ENCODE measurements around the gene F8. TPM values are rescaled to one million over a fixed set of nuclear protein-coding genes. Genes with fewer than 3 reads are reported as not detected.

Gene F8
- total RNA-seq (2021; ENCODE audit: unreplicated experiment): 12.4 TPM
- 11.2 TPM for polyA plus RNA-seq (2012; ENCODE audit: insufficient read length)
- percentile 34 among the genes with signal in this experiment for Bru-seq, nascent RNA
- BruChase-seq, experiment 1, labeled RNA remaining after a 2-hour chase: percentile 34 among the genes with signal in this experiment
- percentile 40 among the genes with signal in this experiment for BruChase-seq, experiment 2, labeled RNA remaining after a 6-hour chase
- long read RNA-seq, transcript F8-201 (5 exons, 2,620 nt): major isoform, 28 of 64 reads
- long read RNA-seq, partial matches to known transcripts: 3 of 64 reads
- long read RNA-seq, other reads (novel, unspliced or antisense): 32 of 64 reads

DNA sequence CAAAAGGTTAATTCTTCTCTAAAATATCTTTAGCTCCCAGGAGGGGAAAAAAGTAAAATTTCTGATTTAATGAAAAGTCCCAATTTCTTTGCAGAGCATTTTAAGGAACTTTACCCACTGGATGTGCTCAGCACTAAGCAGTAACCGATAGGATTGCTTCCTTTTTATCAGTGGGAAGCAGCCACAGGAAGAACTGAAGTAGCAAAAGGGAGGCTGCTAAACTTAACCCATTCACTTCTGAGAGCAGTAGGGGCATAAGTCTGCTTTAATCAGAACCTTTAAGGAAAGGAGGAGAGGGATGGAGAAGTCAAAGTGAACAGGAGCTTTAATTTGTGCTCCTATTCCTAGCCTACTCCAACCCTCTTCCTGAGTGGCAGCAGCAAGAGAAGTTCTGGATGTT is at the start of gene F8:
Gene F8, minus strand, starts transcription at position 139 of the 400 bp plus-strand sequence. CDS start 171 bp downstream, outside the sequence.
- DNase-seq (ENCODE audit: low read depth, low spot score): no peak
- BruUV-seq (replicated peaks): no TSS peak
- Histone ChIP-seq H3K9me3 (ENCODE audit: control insufficient read depth, insufficient read depth, low read depth, low read length) (no peaks in the 10 kb centered on the region), H3K27ac (ENCODE audit: low read length) (no peak within 1 kb of the TSS), H3K36me3 (ENCODE audit: control insufficient read depth, insufficient read depth, low read length) (no peaks in the 10 kb centered on the region), H3K4me1 (ENCODE audit: control insufficient read depth, insufficient read depth, low read length) (0 out of 2 replicates have a peak, but pooled peaks cover 4% of the 10 kb centered on the region), H3K27me3 (ENCODE audit: control insufficient read depth, insufficient read depth, low read length) (no peaks in the 10 kb centered on the region), H3K4me3 (ENCODE audit: low read depth in 2 of 2, low read length in 2 of 2) (no peak within 1 kb of the TSS)
- in situ Hi-C loops (cut with HindIII; ENCODE audit: low pct_unique_long_range_greater_than_20kb, low sequenced_read_pairs) (no loop called here), intact Hi-C loops (cut with micrococcal nuclease; ENCODE audit: unreplicated experiment) (no loop called here)
- TF ChIP-seq SIN3A (IDR thresholded peaks at IDR 0.05; ENCODE audit: borderline replicate concordance, insufficient read depth, low read depth, low read length) (no peak), POLR2AphosphoS5 (IDR thresholded peaks at IDR 0.05; ENCODE audit: low read depth, low read length) (no peak), CTCF (IDR thresholded peaks at IDR 0.05) (no peak), TCF7L2 (IDR thresholded peaks at IDR 0.05; ENCODE audit: low read depth, low read length) (no peak)
- TF ChIP-seq, protein P1, sequence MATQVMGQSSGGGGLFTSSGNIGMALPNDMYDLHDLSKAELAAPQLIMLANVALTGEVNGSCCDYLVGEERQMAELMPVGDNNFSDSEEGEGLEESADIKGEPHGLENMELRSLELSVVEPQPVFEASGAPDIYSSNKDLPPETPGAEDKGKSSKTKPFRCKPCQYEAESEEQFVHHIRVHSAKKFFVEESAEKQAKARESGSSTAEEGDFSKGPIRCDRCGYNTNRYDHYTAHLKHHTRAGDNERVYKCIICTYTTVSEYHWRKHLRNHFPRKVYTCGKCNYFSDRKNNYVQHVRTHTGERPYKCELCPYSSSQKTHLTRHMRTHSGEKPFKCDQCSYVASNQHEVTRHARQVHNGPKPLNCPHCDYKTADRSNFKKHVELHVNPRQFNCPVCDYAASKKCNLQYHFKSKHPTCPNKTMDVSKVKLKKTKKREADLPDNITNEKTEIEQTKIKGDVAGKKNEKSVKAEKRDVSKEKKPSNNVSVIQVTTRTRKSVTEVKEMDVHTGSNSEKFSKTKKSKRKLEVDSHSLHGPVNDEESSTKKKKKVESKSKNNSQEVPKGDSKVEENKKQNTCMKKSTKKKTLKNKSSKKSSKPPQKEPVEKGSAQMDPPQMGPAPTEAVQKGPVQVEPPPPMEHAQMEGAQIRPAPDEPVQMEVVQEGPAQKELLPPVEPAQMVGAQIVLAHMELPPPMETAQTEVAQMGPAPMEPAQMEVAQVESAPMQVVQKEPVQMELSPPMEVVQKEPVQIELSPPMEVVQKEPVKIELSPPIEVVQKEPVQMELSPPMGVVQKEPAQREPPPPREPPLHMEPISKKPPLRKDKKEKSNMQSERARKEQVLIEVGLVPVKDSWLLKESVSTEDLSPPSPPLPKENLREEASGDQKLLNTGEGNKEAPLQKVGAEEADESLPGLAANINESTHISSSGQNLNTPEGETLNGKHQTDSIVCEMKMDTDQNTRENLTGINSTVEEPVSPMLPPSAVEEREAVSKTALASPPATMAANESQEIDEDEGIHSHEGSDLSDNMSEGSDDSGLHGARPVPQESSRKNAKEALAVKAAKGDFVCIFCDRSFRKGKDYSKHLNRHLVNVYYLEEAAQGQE (IDR thresholded peaks at IDR 0.05; ENCODE audit: insufficient read depth in 1 of 2, low read depth in 2 of 2, low read length in 1 of 2): no peak
- ChIA-PET POLR2A (no interaction called here), CTCF (no interaction called here)
- ATAC-seq: no peak

- ATAC-seq: peak; percentile 42
- in situ Hi-C loops (cut with HindIII; ENCODE audit: low pct_unique_long_range_greater_than_20kb, low sequenced_read_pairs) (no loop called here), intact Hi-C loops (cut with micrococcal nuclease; ENCODE audit: unreplicated experiment) (no loop called here)
- peaks cover 25% of the 10 kb centered on the region for H3K4me1 ChIP-seq (ENCODE audit: control insufficient read depth, insufficient read depth, low read length)
- ChIA-PET POLR2A (interaction anchor here (1.0 kb wide), 1 partner anchor 45 kb away, joined by 3 read pairs; the partner anchor contains the start of gene FUNDC2), CTCF (no interaction called here)
- H3K27ac ChIP-seq (ENCODE audit: low read length): peak overlapping the region; percentile 93
- H3K27me3 ChIP-seq (ENCODE audit: control insufficient read depth, insufficient read depth, low read length): no peaks in the 10 kb centered on the region
- no peaks in the 10 kb centered on the region for H3K9me3 ChIP-seq (ENCODE audit: control insufficient read depth, insufficient read depth, low read depth, low read length)
- TF ChIP-seq, protein P1 (IDR thresholded peaks at IDR 0.05; ENCODE audit: insufficient read depth in 1 of 2, low read depth in 2 of 2, low read length in 1 of 2): no peak
- TF ChIP-seq CTCF (IDR thresholded peaks at IDR 0.05) (no peak), SIN3A (IDR thresholded peaks at IDR 0.05; ENCODE audit: borderline replicate concordance, insufficient read depth, low read depth, low read length) (no peak), POLR2AphosphoS5 (IDR thresholded peaks at IDR 0.05; ENCODE audit: low read depth, low read length) (no peak), TCF7L2 (IDR thresholded peaks at IDR 0.05; ENCODE audit: low read depth, low read length) (no peak)
- TSS peak; percentile 78 for BruUV-seq (replicated peaks)
- DNase-seq (ENCODE audit: low read depth, low spot score): no peak
- peak overlapping the region; percentile 80 to 89 for H3K4me3 ChIP-seq (ENCODE audit: low read depth in 2 of 2, low read length in 2 of 2)
- peaks cover 15% of the 10 kb centered on the region for H3K36me3 ChIP-seq (ENCODE audit: control insufficient read depth, insufficient read depth, low read length)
These were observed 49.3 kb upstream of the F8 start for GRCh38 chrX:155071694-155072280.
